SK-N-SH (cell line): ENCODE data around the gene CYP26B1.

ENCODE experiments used
- MXI1 ChIP-seq: IDR thresholded peaks from 2 replicates; pipeline ENCODE4 v1.6.1; 2012; ENCODE audit warnings: mild to moderate bottlenecking, low read depth, low read length, improper control_type of control experiment
- RFX5 ChIP-seq: IDR thresholded peaks from 2 replicates; pipeline ENCODE4 v1.6.1; 2012; ENCODE audit warnings: mild to moderate bottlenecking, improper control_type of control experiment, low read length
- SIN3A ChIP-seq: IDR thresholded peaks from 2 replicates; pipeline ENCODE4 v1.6.1; 2012; ENCODE audit warnings: low read depth, mild to moderate bottlenecking, low read length, moderate library complexity, borderline replicate concordance
- SMC3 ChIP-seq: IDR thresholded peaks from 2 replicates; pipeline ENCODE4 v1.6.1; 2012; ENCODE audit warnings: low read depth, low read length, improper control_type of control experiment
- TCF12 ChIP-seq: IDR thresholded peaks from 2 replicates; pipeline ENCODE4 v1.4.0; 2012
- YY1 ChIP-seq: IDR thresholded peaks from 2 replicates; pipeline ENCODE4 v1.4.0; 2012; ENCODE audit warnings: low read depth, mild to moderate bottlenecking
- TF ChIP-seq, protein P1 (sequence below): IDR thresholded peaks from 2 replicates; pipeline ENCODE4 v1.4.0; 2012; ENCODE audit warnings: low read depth, borderline replicate concordance
- TF ChIP-seq, protein P2 (sequence below): fragments of 200-600 bp; sonication (generic); IDR thresholded peaks from 2 replicates; pipeline ENCODE4 v1.6.1; 2017; ENCODE audit warnings: antibody characterized with exemption, mild to moderate bottlenecking, moderate library complexity
- TF ChIP-seq, protein P3 (sequence below): IDR thresholded peaks from 2 replicates; pipeline ENCODE4 v1.6.1; 2012; ENCODE audit warnings: mild to moderate bottlenecking, low read depth, low read length, moderate library complexity

DNA sequence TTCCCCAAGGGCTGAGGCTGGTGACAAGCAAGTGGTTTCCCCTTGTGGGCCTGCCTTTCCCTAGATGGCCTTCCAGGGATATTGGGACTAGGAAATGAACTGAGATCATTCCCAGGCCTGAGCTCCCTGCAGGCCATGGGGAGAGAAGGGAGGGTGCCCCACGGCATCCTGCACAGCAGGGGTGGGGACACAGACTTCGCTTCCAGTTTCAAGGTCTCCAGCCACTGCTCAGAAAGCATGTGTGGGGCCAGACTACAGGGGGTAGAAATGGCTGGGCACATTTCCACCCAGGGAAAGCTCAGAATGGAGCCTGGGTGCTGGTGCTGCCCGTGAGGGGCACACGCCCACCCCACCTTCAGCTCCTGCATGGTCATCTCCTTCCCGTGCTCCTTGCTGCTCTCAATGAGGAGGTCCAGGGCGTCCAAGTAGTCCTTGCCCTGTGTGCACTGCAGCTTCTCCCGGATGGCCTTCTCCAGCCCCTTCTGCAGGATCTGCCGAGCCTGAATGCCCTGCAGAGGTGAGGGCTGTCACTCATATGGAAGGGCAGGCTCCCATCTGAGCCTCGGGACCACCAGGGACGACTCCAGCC, 13.2 kb downstream of the CYP26B1 start:
- TF ChIP-seq YY1, result no peak
- TF ChIP-seq, protein P1, sequence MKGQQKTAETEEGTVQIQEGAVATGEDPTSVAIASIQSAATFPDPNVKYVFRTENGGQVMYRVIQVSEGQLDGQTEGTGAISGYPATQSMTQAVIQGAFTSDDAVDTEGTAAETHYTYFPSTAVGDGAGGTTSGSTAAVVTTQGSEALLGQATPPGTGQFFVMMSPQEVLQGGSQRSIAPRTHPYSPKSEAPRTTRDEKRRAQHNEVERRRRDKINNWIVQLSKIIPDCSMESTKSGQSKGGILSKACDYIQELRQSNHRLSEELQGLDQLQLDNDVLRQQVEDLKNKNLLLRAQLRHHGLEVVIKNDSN, result no peak
- TF ChIP-seq MXI1, result no peak
- TF ChIP-seq SIN3A, result no peak
- TF ChIP-seq, protein P2, sequence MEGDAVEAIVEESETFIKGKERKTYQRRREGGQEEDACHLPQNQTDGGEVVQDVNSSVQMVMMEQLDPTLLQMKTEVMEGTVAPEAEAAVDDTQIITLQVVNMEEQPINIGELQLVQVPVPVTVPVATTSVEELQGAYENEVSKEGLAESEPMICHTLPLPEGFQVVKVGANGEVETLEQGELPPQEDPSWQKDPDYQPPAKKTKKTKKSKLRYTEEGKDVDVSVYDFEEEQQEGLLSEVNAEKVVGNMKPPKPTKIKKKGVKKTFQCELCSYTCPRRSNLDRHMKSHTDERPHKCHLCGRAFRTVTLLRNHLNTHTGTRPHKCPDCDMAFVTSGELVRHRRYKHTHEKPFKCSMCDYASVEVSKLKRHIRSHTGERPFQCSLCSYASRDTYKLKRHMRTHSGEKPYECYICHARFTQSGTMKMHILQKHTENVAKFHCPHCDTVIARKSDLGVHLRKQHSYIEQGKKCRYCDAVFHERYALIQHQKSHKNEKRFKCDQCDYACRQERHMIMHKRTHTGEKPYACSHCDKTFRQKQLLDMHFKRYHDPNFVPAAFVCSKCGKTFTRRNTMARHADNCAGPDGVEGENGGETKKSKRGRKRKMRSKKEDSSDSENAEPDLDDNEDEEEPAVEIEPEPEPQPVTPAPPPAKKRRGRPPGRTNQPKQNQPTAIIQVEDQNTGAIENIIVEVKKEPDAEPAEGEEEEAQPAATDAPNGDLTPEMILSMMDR, result no peak
- no peak for TF ChIP-seq SMC3
- TF ChIP-seq RFX5, result no peak
- no peak for TF ChIP-seq TCF12
- TF ChIP-seq, protein P3, sequence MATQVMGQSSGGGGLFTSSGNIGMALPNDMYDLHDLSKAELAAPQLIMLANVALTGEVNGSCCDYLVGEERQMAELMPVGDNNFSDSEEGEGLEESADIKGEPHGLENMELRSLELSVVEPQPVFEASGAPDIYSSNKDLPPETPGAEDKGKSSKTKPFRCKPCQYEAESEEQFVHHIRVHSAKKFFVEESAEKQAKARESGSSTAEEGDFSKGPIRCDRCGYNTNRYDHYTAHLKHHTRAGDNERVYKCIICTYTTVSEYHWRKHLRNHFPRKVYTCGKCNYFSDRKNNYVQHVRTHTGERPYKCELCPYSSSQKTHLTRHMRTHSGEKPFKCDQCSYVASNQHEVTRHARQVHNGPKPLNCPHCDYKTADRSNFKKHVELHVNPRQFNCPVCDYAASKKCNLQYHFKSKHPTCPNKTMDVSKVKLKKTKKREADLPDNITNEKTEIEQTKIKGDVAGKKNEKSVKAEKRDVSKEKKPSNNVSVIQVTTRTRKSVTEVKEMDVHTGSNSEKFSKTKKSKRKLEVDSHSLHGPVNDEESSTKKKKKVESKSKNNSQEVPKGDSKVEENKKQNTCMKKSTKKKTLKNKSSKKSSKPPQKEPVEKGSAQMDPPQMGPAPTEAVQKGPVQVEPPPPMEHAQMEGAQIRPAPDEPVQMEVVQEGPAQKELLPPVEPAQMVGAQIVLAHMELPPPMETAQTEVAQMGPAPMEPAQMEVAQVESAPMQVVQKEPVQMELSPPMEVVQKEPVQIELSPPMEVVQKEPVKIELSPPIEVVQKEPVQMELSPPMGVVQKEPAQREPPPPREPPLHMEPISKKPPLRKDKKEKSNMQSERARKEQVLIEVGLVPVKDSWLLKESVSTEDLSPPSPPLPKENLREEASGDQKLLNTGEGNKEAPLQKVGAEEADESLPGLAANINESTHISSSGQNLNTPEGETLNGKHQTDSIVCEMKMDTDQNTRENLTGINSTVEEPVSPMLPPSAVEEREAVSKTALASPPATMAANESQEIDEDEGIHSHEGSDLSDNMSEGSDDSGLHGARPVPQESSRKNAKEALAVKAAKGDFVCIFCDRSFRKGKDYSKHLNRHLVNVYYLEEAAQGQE, result no peak
